MM.1S (cell line): ENCODE measurements around the gene NHP2.

Experiments
- DNase-seq: peaks from one replicate; pipeline ENCODE4 v3.0.0-alpha.2; 2015
- H2AFZ ChIP-seq: fragments of 300-600 bp; sonication (generic); 2 replicates; pipeline ENCODE4 v1.6.0; 2016; ENCODE audit warnings: antibody characterized with exemption, low read length
- H3F3A ChIP-seq: fragments of 300-600 bp; sonication (generic); 2 replicates; pipeline ENCODE4 v1.6.1; 2016; ENCODE audit warnings: mild to moderate bottlenecking, antibody characterized with exemption, low read length, moderate library complexity, mixed read lengths; ENCODE audit not compliant: insufficient read depth
- H3K27ac ChIP-seq: fragments of 300-600 bp; sonication (generic); 2 replicates; pipeline ENCODE4 v1.5.1; 2016; ENCODE audit warnings: mild to moderate bottlenecking, low read length
- H3K27me3 ChIP-seq: fragments of 300-600 bp; sonication (generic); replicated peaks from 2 replicates; pipeline ENCODE4 v1.6.0; 2016; ENCODE audit warnings: low read length; ENCODE audit not compliant: insufficient read depth
- H3K36me3 ChIP-seq: fragments of 300-600 bp; sonication (generic); replicated peaks from 2 replicates; pipeline ENCODE4 v1.6.1; 2016; ENCODE audit warnings: mild to moderate bottlenecking, low read length, mixed read lengths; ENCODE audit not compliant: insufficient read depth
- H3K4me1 ChIP-seq: fragments of 300-600 bp; sonication (generic); 2 replicates; pipeline ENCODE4 v1.6.1; 2016; ENCODE audit warnings: low read length, mixed read lengths
- H3K4me2 ChIP-seq: fragments of 300-600 bp; sonication (generic); 2 replicates; pipeline ENCODE4 v1.6.0; 2016; ENCODE audit warnings: low read depth, low read length
- H3K4me3 ChIP-seq: fragments of 300-600 bp; sonication (generic); 2 replicates; pipeline ENCODE4 v1.5.1; 2016; ENCODE audit warnings: low read length, mixed read lengths
- H3K79me2 ChIP-seq: fragments of 300-600 bp; sonication (generic); 2 replicates; pipeline ENCODE4 v1.6.1; 2016; ENCODE audit warnings: mixed run types, low read length, mixed read lengths
- H3K9ac ChIP-seq: fragments of 300-600 bp; sonication (generic); 2 replicates; pipeline ENCODE4 v1.6.1; 2016; ENCODE audit warnings: low read length, mixed read lengths
- H3K9me2 ChIP-seq: fragments of 300-600 bp; sonication (generic); replicated peaks from 2 replicates; pipeline ENCODE4 v1.6.1; 2016; ENCODE audit warnings: mild to moderate bottlenecking, low read length, mixed read lengths; ENCODE audit not compliant: insufficient read depth
- H3K9me3 ChIP-seq: fragments of 300-600 bp; sonication (generic); replicated peaks from 2 replicates; pipeline ENCODE4 v1.6.1; 2016; ENCODE audit warnings: mild to moderate bottlenecking, low read length, mixed read lengths; ENCODE audit not compliant: insufficient read depth
- H4K20me1 ChIP-seq: fragments of 300-600 bp; sonication (generic); 2 replicates; pipeline ENCODE4 v1.6.1; 2016; ENCODE audit warnings: mild to moderate bottlenecking, low read length, moderate library complexity, mixed read lengths; ENCODE audit not compliant: insufficient read depth
- EZH2 ChIP-seq: fragments of 300-600 bp; sonication (generic); optimal IDR thresholded peaks from 2 replicates; pipeline ENCODE3; 2017; ENCODE audit warnings: low read depth, mild to moderate bottlenecking, antibody characterized with exemption, low read length, mixed read lengths
- EZH2phosphoT487 ChIP-seq: fragments of 300-600 bp; sonication (generic); IDR thresholded peaks from 2 replicates; pipeline ENCODE4 v1.6.1; 2018; ENCODE audit warnings: antibody characterized with exemption, low read length
- TF ChIP-seq, protein P1 (sequence below): fragments of 300-600 bp; sonication (generic); IDR thresholded peaks from 2 replicates; pipeline ENCODE4 v1.5.1; 2016; ENCODE audit warnings: antibody characterized with exemption, low read length, mixed read lengths

NHP2 gene

DNA sequence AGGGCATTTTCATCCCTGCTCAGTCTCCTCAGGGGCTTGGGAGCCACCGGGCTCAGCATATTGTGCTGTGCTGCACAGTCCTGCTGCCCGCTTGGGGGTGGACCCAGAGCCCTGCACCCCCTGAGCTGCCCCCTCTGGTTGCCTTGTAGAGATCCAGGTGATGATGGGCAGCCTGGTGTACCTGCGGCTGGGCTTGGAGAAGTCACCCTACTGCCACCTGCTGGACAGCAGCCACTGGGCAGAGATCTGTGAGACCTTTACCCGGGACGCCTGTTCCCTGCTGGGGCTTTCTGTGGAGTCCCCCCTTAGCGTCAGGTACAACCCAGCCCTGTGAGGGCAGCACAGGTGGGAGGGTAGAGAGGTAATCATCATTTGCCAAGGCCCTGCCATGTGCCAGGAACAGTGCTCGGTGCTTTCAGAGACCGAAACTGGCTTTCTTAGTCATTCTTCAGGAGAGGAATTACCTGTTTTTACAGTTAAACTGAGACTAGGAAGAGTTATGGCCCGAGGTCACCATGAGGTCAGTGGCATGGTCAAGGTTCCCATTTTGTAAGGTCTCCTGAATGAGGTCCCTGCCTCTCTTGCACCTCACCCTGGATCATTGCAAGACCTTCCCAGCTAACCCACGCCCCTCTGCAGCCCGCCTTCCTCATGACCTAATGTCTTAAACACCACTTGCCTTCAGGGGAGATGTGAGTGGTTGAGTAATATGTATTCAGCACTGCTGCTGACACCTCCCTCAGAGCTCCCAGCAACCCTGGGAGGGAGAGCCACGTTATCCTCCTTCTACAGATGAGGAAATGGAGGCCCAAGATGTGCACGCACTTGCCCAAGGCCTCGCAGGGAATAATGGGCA lies 7.5 kb downstream of the NHP2 start:
- Histone ChIP-seq H3K4me3 (no peak overlapping the region), H3K4me1 (no peaks in the 10 kb centered on the region), H3K4me2 (no peak overlapping the region), H3K27me3 (no peaks in the 10 kb centered on the region), H2AFZ (no peak overlapping the region), H4K20me1 (peaks cover 5% of the 10 kb centered on the region; the same call in 1 of the 2 replicates), H3K36me3 (peaks cover 10% of the 10 kb centered on the region; the same call in 1 of the 2 replicates), H3K9me3 (no peaks in the 10 kb centered on the region), H3K27ac (no peak overlapping the region), H3K79me2 (peaks cover 18% of the 10 kb centered on the region), H3K9me2 (no peaks in the 10 kb centered on the region), H3F3A (peaks cover 11% of the 10 kb centered on the region), H3K9ac (no peak overlapping the region)
- no peak for TF ChIP-seq EZH2
- no peak for TF ChIP-seq EZH2phosphoT487
- TF ChIP-seq, protein P1, sequence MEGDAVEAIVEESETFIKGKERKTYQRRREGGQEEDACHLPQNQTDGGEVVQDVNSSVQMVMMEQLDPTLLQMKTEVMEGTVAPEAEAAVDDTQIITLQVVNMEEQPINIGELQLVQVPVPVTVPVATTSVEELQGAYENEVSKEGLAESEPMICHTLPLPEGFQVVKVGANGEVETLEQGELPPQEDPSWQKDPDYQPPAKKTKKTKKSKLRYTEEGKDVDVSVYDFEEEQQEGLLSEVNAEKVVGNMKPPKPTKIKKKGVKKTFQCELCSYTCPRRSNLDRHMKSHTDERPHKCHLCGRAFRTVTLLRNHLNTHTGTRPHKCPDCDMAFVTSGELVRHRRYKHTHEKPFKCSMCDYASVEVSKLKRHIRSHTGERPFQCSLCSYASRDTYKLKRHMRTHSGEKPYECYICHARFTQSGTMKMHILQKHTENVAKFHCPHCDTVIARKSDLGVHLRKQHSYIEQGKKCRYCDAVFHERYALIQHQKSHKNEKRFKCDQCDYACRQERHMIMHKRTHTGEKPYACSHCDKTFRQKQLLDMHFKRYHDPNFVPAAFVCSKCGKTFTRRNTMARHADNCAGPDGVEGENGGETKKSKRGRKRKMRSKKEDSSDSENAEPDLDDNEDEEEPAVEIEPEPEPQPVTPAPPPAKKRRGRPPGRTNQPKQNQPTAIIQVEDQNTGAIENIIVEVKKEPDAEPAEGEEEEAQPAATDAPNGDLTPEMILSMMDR = peak; percentile 83
- DNase-seq = peak; percentile 75

DNA sequence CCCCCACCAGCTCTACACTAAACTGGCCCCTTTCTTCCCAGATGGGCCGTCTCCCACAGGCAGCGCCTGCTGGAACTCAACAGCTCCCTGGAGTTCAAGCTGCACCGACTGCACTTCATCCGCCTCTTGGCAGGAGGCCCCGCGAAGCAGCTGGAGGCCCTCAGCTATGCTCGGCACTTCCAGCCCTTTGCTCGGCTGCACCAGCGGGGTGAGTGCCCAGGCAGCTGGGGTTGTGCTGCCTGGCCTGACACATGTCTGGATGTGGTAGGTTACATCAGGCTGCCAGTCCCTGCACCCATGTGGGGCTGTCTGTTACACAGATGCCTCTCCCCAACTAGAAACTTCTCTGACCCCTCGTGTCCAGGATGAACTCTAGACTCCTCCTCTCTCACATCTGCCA lies 9.8 kb downstream of the NHP2 start:
- Histone ChIP-seq H3K4me2 (no peak overlapping the region), H3K9me3 (no peaks in the 10 kb centered on the region), H3K27me3 (no peaks in the 10 kb centered on the region), H3K9me2 (no peaks in the 10 kb centered on the region), H3K79me2 (peaks cover 5% of the 10 kb centered on the region; the same call in 1 of the 2 replicates), H3K36me3 (no peaks in the 10 kb centered on the region; the same call in 1 of the 2 replicates), H4K20me1 (peaks cover 5% of the 10 kb centered on the region; the same call in 1 of the 2 replicates), H3F3A (peaks cover 10% of the 10 kb centered on the region), H3K9ac (no peak overlapping the region), H3K4me1 (no peaks in the 10 kb centered on the region), H3K4me3 (no peak overlapping the region), H2AFZ (no peak overlapping the region), H3K27ac (no peak overlapping the region)
- no peak for TF ChIP-seq EZH2
- no peak for TF ChIP-seq EZH2phosphoT487
- DNase-seq = no peak

DNA sequence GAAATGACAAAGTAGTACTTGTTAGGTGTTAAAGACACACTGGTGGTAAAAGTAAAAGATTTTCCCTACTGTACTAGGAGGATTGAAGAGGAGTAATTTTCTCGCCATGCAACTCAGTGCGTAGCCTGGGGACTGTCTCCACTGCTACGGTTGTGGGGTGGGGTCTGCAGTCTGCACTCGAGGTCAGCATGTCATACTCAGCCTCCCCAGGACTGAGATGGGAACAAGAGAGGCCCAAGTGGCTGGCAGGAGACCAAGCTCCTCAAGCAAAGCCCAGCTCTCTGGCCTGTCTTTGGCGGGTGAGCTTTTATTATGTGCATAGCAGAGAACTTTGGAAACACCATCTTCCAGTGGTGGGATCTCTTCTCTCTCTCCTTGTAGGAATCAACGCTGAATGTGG lies 10.4 kb downstream of the NHP2 start:
- no peak overlapping the region for H3K4me3 ChIP-seq
- H3K79me2 ChIP-seq = no peaks in the 10 kb centered on the region
- no peak overlapping the region for H3K9ac ChIP-seq
- TF ChIP-seq EZH2 (no peak), EZH2phosphoT487 (no peak)
- TF ChIP-seq, protein P1 = no peak
- H3K27ac ChIP-seq = no peak overlapping the region
- no peaks in the 10 kb centered on the region for H3K27me3 ChIP-seq
- H3K4me1 ChIP-seq = no peaks in the 10 kb centered on the region
- H3F3A ChIP-seq = peaks cover 8% of the 10 kb centered on the region
- H3K9me3 ChIP-seq = no peaks in the 10 kb centered on the region
- H4K20me1 ChIP-seq = peaks cover 5% of the 10 kb centered on the region; the same call in 1 of the 2 replicates
- H3K4me2 ChIP-seq = no peak overlapping the region
- no peaks in the 10 kb centered on the region; the same call in 1 of the 2 replicates for H3K36me3 ChIP-seq
- DNase-seq = no peak
- no peak overlapping the region for H2AFZ ChIP-seq
- no peaks in the 10 kb centered on the region for H3K9me2 ChIP-seq

DNA sequence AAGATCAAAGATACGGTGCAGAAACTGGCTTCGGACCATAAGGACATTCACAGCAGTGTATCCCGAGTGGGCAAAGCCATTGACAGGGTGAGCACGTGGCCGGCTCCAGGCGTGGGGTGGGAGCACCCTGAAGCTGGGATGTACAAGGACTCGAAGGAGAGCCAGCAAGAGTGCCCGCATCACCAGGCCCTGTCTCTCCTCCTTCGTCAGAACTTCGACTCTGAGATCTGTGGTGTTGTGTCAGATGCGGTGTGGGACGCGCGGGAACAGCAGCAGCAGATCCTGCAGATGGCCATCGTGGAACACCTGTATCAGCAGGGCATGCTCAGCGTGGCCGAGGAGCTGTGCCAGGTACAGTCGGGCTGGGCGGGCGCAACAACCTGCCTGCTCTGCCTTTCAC lies 11.0 kb downstream of the NHP2 start:
- H3K36me3 ChIP-seq = no peaks in the 10 kb centered on the region; the same call in 1 of the 2 replicates
- H3K9me3 ChIP-seq = no peaks in the 10 kb centered on the region
- no peak overlapping the region for H3K4me2 ChIP-seq
- H3F3A ChIP-seq = peaks cover 8% of the 10 kb centered on the region
- H3K9ac ChIP-seq = no peak overlapping the region
- no peaks in the 10 kb centered on the region for H3K4me1 ChIP-seq
- no peak overlapping the region for H3K4me3 ChIP-seq
- no peak for DNase-seq
- no peaks in the 10 kb centered on the region for H3K27me3 ChIP-seq
- H2AFZ ChIP-seq = no peak overlapping the region
- H3K9me2 ChIP-seq = no peaks in the 10 kb centered on the region
- TF ChIP-seq EZH2 = no peak
- no peak for TF ChIP-seq EZH2phosphoT487
- TF ChIP-seq, protein P1 = no peak
- H3K79me2 ChIP-seq = no peaks in the 10 kb centered on the region; the same call in 1 of the 2 replicates
- H3K27ac ChIP-seq = no peak overlapping the region
- H4K20me1 ChIP-seq = peaks cover 5% of the 10 kb centered on the region; the same call in 1 of the 2 replicates
